Kidney glomerular epithelial cell (primary cell): ENCODE data around the gene NELL1.

Experiments used
- DNase-seq: peaks from one replicate; lab custom pipeline; 2025; lab: John Stamatoyannopoulos, UW

The NELL1 gene

DNA sequence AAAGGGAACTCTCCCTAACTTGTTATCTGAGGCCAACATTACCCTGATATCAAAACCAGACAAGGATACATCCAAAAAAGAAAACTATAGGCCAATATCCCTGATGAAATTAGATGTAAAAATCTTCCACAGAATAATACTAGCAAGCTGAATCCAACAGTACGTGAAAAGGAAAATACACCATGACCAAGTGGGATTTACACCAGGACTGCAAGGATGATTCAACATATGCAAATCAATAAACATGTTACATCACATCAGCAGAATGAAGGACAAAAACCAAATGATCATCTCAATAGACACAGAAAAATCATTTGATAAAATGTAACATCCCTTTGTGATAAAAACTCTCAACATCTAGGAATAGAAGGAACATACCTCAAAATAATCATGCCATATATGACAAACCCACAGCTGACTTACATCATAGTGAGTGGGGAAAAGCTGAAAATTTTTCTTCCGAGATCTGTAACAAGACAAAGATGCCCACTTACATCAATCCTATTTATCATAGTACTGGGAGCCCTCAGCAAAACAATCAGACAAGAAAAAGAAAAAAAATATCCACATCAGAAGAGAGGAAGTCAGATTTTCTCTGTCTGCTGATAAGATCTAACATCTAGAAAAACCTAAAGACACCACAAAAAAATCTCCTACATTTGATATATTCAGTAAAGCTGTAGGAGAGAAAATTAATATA is 820.2 kb downstream of the NELL1 start:
- no peak for DNase-seq

DNA sequence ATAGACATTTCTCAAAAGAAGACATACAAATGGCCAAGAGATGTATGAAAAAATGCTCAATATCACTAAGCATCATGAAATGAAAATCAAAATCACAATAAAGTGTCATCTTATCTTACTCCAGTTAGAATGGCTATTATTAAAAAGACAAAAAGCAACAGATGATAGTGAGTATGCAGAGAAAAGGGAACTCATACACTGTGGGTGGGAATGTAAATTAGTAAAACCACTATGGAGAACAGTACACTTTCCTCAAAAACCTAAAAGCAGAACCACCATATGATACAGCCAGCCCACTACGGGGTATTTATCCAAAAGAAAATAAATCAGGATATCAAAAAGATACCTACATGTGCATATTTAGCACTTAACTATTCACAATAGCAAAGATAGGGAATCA is 823.5 kb downstream of the NELL1 start:
- no peak for DNase-seq

DNA sequence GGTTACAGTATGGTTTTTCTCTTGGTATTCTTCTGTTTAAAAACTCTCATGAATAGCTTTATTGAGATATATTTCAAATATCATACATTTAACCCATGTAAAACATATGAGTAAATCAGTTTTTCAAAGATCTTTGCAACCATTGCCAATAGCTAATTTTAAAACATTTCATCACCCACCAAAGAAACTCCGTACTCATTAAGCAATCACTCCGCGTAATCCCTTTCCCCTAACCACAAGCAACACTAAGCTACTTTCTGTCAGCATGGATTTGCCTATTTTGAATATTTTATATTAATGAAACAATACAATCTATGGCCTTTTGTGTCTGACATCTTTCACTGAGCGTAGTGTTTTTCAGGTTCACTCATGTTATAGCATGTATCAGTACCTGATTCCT is 825.6 kb downstream of the NELL1 start:
- DNase-seq: no peak

DNA sequence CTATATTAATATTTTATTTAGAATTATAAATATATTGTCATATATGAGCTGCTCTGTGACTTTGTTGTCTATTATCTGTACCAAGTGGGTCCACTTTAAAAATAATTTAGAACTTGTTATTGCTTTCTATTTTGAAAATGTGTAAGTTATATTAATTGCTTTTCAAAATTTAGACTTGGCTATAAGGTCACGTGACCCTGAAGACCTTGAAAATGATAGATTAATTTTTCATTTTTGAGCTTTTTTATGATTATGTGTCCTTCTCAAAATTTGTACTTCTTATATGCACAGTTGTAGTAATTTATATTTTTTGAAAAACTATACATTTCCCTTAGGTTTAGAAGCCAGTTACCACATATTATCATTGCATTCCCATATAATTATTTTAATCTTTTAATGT is 826.5 kb downstream of the NELL1 start:
- DNase-seq: no peak

DNA sequence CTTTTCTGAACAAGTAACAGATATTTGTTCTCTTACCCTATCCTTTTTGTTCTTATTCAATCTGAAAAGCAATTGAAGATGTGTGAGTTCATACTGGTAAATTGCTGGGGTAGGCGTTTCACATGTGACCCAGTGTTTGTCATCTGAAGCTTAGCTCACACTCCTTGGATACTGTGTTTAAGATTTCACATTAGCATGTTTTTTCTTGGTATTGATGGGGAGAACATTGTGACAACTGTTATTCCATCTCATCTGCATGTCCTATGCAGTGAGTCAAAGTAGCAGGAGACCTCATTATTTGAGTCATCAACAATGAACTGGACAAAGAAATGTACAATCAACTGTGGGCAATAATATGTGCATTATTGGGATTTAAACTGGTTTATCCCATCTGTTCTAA is 831.9 kb downstream of the NELL1 start:
- DNase-seq: no peak

DNA sequence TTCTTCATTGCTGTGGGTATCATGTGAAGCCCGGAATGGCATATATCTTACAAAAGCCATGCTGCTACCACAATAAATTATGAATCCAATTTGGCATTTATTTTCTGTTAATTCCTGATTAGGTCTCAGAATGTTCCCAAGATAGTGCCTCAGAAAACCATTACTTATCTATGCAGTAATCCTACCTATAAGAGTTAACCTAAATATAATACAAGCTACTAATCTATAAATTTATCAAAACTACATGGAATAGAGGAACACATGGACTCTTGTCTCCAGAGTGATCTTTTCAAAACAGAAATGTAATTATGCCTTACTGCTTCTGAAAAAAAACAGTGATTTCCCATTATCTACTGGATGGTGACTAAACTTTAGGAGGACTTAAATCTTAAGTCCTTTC is 835.7 kb downstream of the NELL1 start:
- no peak for DNase-seq

DNA sequence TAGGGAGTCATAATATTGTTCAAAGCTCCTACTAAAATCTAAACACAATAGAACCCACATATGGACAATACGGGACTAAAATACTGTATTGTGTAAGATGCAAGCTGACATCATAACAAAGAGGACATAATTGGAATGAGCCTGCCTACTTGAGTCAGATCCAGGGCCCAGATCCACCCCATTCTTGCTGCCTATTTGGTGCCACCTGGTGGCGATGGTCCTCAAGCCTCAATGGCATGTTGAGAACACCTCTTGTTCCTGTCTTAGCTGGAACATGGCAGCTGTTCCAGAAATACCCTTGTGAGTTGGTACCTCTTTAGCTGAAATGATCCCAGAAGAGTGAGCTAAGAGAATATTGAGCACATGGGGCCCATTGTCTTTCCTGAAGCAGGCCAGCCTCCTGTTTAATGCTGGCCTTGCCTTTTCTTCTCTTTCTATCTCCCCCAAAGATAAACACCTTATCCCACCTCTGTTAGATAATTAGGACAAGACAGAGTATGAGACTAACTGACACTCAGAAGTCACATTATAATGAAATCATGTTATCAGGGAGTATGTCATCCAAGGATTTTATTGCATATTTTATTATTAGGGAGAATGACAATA is 842.6 kb downstream of the NELL1 start:
- peak; percentile 67 for DNase-seq

DNA sequence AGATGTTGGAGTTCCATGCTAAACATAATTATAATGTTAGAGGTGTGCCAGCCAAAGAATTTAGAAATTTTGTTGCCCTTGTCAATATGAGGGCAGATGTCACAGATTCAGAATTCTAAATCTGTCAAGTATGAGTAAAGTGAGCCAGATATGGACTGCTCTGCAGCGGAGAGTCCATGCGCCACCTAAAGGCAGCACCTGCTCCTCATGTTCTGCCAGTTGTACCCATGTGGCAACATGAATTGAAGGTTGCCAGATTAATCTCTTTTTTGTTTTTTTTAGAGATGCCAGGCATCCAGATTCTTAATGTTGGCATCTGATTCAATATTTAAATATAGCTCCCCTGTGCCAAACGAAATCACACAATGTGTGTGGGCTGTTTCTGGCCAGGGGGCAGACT is 844.9 kb downstream of the NELL1 start:
- no peak for DNase-seq

DNA sequence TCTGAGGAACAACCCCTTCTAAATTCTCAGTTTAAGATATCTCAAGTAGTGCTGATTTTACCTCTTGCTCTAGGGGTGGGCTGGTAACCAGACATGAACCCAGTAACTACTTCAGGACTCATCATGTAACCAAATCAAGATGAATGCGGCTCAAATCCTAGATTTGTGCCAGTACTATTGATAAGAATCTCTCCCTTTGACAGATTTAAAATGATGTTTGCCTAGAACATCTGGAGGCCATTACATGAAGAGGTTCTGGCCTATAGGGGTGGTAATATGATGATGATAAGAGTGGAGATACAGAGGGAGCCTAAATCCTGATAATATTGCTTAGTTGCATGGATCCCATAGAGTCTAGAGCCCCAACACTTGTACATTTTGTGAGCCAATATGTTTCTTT is 850.9 kb downstream of the NELL1 start:
- DNase-seq: no peak

DNA sequence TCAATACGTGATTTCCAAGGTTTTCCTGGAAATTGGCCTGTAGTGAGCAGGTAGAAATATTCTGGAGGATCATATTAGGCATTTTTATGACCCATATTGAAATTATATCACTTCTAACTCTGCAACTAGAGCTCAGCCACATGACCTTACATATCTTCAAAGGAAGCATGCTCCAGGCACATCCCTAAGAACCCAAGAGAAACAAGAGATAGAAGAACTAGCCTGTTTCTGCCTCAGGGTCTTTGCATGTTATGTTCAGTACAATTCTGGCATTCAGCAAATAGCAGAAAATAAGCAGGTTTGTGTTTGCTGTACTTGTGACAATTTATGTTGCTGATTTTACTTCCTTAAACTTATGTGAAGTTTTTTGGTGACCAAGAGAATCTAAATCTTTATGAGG is 859.8 kb downstream of the NELL1 start:
- no peak for DNase-seq

DNA sequence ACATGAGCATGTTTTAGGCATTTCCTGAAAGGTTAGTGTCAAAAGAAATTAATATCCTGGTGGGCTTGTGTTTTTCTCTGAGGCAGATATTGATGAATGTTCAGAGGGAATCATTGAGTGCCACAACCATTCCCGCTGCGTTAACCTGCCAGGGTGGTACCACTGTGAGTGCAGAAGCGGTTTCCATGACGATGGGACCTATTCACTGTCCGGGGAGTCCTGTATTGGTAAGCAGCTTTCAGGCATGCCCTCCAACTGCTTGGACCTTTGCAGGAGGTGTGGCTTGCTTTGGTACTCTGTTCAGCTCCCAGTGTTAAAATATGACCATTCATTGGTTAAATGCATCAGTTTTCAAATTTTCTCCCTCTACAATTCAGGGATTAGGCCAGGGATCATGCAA is 864.9 kb downstream of the NELL1 start:
- DNase-seq: no peak

DNA sequence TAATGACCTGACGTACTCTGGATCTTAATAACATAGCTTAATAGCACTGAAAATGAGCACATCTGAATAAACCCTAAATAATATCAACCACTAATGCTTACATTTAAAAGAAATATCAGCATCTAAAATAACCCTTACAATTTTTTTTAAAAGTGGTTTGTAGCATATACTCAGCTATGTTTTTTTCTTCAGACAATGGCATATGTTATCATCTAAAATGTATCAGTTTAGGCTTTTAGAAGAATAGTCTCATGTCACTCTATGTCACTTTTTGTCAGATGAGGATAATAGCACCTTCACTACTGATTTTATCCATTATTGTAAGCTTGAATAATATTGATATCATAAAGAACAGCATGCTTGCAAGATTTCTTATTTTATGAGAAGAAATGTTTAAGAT is 868.6 kb downstream of the NELL1 start:
- no peak for DNase-seq

DNA sequence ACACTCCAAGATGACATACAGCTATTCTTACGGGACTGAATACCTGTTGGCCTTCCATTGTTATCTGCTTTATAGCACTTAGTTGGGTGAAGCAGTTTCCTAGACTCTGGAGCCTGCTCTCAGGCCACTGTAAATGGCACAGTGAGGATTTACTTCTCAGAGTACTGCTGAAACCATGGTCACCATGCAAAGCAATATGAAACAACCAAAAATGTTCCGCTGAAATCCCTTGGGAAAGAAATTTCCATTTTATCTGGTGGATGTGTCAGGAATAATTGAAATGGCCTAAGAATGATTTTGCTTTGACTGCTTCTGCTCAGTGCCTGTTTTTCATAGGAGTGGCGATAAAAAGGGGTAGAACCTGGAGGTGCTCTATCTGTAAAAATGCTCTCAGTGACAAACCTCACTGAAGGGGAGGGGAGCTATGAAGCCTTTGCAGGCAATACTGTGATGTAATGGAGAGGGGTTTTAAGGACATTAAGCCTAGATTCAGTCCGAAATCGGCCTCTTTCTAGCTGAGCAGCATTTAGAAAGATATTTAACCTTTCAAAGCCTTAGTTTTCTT is 871.9 kb downstream of the NELL1 start:
- DNase-seq: no peak

DNA sequence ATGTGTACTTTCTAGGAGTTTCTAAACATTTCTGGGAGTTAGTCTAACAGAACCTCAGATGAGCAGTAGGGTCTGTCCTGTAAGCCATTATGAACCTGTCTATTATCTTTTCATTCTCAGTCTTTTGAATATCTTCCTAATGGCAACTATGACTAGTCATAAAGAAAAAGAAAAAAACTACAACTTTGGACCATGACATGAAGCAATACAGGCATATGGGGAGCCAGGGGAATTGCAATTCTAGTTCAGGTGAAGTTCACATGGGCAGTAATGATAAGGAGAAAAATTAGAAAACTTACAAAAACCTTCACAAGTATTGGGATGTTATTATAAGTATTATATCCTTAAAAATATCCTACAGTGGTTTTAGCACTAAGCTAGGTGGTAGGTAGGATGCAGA is 874.5 kb downstream of the NELL1 start:
- DNase-seq: no peak

DNA sequence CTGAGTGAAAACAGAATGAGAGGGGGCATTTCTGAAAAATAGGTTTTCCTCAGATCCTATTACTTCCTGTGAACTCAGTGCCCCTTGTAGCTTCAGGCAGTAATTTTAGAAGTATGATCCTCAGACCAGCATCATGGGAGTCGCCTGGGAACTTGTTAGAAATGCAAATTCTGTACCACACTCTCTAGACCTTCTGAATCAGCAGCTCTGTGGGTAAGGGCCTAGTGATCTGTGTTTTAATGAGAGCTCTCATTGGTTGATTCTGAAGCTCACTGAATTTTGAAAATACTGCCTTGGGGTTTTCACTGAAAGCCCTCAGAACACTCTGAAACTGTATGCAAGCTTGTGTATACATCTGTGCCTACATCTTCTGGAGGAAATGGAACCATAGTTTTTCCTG is 876.3 kb downstream of the NELL1 start:
- no peak for DNase-seq

DNA sequence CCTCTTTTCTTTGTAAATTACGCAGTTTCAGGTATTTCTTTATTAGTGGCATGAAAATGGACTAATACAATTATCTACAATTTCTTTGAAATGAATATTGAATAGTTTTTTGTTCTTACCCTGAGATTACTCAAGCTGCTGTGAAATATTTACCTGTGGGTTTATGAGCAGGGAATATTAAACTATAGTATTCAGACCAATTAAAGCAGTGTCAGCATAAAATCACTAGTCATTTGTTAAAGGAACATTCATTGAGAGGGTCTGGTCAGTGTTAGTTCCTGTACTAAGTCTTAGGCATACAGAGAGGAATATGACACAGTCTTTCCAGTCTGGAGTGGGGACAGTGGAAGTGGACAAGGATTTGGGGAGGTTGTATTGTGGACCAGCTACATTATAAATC is 877.3 kb downstream of the NELL1 start:
- no peak for DNase-seq

DNA sequence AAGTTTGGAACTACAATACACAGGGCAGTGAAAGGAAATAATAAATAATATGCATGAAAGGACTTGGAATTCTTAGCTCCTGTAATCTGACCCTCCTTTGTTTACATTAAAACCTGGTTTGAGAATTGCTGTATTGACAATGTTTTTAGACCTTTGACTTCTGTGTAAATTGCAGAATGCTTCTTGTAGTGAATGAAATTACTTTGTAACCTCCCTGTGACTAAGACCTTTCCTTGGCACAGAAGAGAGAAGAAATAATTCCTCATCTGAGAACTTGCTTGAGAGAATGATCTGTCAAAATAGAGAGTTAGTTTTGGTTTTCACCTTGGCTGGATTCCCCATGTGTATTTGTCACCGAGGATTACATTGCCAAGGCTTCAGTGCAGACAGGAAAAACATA is 883.5 kb downstream of the NELL1 start:
- peak; percentile 57 for DNase-seq

DNA sequence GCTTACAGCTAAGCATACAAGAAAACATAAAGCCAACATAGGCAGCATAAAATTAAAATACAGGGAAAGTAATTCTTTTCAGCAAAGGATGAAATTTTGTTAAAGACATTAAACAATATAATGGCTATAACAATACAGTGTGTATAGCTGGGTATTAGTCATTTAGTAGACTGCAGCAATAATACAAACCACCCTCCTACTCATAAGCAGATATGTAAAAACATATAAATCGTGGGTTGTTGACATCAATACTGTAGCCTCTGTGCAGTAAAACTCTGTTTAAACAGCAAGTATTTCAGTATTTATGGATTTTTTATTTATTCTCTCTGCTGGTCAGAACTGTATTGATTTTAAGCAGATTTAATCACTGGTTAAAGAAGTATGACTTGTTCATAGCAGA is 884.4 kb downstream of the NELL1 start:
- DNase-seq: no peak

DNA sequence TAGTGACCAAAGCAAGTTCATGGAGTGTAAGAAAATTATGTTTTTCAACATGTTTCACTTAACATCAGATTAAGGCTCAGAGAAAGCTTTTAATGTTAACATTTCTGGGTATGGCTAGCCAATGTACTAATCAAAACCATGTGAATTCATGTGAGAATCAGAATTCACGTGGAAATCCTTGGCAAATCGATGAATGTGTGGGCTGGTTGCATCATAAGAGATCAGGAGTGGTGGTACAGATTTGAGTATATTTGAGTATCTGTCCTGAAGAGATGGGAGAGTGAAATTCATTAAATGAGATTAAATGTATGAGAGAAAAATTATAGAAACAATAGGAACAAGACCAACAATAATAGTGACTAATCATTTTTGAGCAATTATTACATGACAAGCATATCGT is 884.9 kb downstream of the NELL1 start:
- DNase-seq: no peak

DNA sequence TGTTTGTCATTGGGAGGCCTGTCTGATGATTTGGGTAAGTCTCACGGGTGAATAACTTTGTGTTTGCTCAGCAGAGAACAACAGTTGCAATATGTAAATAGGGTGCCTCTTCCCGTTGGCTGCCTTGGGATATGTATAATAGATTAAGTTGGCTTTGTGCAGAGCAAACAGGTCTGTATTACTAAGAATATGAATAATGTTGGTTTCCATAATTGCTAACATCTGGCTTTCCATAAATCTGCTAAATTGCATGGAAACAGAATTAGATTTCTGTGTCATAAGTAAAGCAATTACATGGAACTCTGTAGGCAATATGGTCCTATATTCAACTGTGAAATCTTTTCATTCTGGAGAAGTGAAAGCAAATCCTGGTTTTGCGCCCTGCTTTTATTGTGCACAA is 887.5 kb downstream of the NELL1 start:
- DNase-seq: no peak

DNA sequence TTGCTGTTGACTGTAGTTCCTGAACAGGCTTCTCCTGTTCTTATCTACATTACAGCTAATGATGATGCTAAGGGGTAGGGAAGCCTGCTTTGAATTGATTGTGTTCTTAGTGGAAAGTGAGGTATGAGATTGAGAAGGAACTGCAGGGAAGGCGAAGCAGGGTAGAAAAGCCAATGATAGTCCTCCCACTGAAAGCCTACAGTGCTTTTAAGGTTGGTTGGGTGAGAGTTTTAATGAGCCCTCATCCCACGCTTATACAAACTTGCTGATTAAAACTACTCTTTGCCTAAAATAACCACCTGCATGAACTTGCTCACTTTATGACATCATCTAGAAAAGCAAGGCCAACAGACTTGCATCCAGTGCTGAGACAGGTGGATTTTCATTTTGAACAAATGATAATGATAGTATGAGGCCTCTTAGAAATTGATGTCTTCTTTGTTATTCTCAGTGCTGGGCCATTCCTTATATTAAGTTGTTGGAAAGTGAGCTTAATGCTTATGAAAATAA is 891.1 kb downstream of the NELL1 start:
- DNase-seq: no peak

DNA sequence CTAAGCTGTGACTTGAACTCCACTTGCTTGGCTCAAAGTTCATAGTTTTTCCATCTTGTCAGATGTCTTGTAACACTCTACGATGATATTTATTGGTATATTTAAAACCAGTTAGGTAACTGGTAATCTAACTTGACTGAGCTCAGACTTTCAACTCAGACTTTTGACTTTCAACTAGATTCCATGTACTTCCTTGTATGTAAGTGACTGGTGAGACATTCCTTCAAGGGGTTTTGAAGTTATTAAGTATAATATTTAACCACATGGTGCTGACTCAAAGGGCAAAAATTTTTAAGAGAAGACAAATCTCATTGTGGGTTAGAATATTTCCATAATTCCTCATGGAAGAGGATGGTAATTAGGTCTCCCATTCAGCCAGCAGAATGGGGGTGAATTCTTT is 892.2 kb downstream of the NELL1 start:
- DNase-seq: peak; percentile 91

DNA sequence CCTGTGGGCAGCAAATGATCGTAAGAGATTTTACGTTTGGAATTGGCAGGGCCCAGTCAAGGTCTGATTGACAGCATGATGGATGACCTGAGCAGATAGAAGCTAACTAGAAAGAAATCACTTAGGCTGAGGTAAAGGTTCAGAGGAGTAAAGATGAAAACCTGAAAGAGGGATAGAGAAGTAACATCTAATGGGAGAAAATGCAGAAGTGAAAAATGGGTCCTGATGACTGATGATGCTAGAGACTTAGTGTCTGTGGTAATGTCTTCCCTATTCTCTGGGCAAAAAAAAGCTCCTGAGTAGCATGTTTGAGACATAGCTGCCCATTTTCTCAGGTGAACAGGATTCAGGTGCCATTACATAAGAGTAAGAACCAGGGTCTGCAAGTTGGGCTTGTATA is 894.7 kb downstream of the NELL1 start:
- DNase-seq: no peak
